Peyer's patch (tissue), 4 donors: Measurements from ENCODE around the gene COL5A2.

Experiments used
- POLR2A ChIP-seq, 2 donors: fragments of 450-650 bp; IDR thresholded peaks; one replicate each; pipeline ENCODE4 v1.5.1; 2017; ENCODE audit warnings: antibody characterized with exemption in 2 of 2, mild to moderate bottlenecking in 2 of 2, moderate library complexity in 2 of 2
- TF ChIP-seq, protein P1 (sequence below), 6 experiments: fragments of 450-650 bp in 4 of 6; fragments of 200-600 bp in 2 of 6; sonication (generic) in 1 of 6; IDR thresholded peaks; one replicate each; pipeline ENCODE4 v1.5.1; 2017 to 2019; ENCODE audit warnings: antibody characterized with exemption in 6 of 6, mild to moderate bottlenecking in 3 of 6, moderate library complexity in 1 of 6

DNA sequence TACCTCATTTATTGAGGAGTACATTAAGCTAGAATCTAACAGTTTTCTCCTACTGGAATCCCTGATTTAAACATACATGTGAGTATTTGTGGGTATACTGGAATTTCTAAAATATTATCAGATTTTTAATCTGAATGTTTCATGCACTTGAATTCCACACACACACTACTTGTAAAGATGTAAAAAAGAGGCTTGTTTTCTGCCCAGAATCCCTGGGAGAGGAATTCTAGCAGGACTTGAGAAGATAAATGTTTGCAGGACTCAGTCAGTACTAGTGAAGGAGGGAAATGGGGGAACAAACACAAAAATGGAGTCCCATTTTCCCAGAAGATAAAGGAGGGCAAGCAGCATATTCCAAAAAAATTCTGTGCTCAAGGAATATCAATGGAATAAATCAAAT lies 17.0 kb downstream of the COL5A2 start:
- TF ChIP-seq, protein P1, sequence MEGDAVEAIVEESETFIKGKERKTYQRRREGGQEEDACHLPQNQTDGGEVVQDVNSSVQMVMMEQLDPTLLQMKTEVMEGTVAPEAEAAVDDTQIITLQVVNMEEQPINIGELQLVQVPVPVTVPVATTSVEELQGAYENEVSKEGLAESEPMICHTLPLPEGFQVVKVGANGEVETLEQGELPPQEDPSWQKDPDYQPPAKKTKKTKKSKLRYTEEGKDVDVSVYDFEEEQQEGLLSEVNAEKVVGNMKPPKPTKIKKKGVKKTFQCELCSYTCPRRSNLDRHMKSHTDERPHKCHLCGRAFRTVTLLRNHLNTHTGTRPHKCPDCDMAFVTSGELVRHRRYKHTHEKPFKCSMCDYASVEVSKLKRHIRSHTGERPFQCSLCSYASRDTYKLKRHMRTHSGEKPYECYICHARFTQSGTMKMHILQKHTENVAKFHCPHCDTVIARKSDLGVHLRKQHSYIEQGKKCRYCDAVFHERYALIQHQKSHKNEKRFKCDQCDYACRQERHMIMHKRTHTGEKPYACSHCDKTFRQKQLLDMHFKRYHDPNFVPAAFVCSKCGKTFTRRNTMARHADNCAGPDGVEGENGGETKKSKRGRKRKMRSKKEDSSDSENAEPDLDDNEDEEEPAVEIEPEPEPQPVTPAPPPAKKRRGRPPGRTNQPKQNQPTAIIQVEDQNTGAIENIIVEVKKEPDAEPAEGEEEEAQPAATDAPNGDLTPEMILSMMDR (IDR thresholded peaks at IDR 0.05): no peak
- no peak for TF ChIP-seq POLR2A (IDR thresholded peaks at IDR 0.05)
